DOHH2 (cell line): ENCODE data around the gene PSORS1C2.

Source experiments
- H3F3A ChIP-seq: fragments of 200-600 bp; sonication (generic), shearing (Covaris generic); 2 replicates; pipeline ENCODE4 v1.6.0; 2016; ENCODE audit warnings: antibody characterized with exemption, mild to moderate bottlenecking; ENCODE audit not compliant: control insufficient read depth, insufficient read depth
- H3K27ac ChIP-seq: fragments of 200-600 bp; sonication (generic); 2 replicates; pipeline ENCODE4 v1.5.1; 2014; ENCODE audit warnings: low read depth, mild to moderate bottlenecking, low read length, moderate library complexity
- H3K27me3 ChIP-seq: fragments of 200-600 bp; sonication (generic); 2 replicates; pipeline ENCODE4 v1.6.1; 2014; ENCODE audit warnings: mild to moderate bottlenecking, low read length, mixed read lengths; ENCODE audit not compliant: control insufficient read depth
- H3K36me3 ChIP-seq: fragments of 200-600 bp; sonication (generic); 2 replicates; pipeline ENCODE4 v1.6.1; 2014; ENCODE audit warnings: mild to moderate bottlenecking, low read length, moderate library complexity, mixed read lengths; ENCODE audit not compliant: control insufficient read depth
- H3K4me1 ChIP-seq: fragments of 200-600 bp; sonication (generic); 2 replicates; pipeline ENCODE4 v1.6.1; 2014; ENCODE audit warnings: mild to moderate bottlenecking, low read length, mixed read lengths; ENCODE audit not compliant: control insufficient read depth
- H3K4me2 ChIP-seq: fragments of 200-600 bp; sonication (generic); 2 replicates; pipeline ENCODE4 v1.6.0; 2014; ENCODE audit warnings: mild to moderate bottlenecking, low read length, moderate library complexity
- H3K4me3 ChIP-seq: fragments of 200-600 bp; sonication (generic); 2 replicates; pipeline ENCODE4 v1.5.1; 2014; ENCODE audit warnings: mild to moderate bottlenecking, low read length, mixed read lengths
- H3K79me2 ChIP-seq: fragments of 200-600 bp; sonication (generic); 2 replicates; pipeline ENCODE4 v1.6.1; 2014; ENCODE audit warnings: mild to moderate bottlenecking, low read length, mixed read lengths; ENCODE audit not compliant: control insufficient read depth
- H3K9me2 ChIP-seq: fragments of 200-600 bp; sonication (generic); replicated peaks from 2 replicates; pipeline ENCODE4 v1.6.1; 2014; ENCODE audit warnings: mild to moderate bottlenecking, low read length, mixed read lengths; ENCODE audit not compliant: control insufficient read depth
- H3K9me3 ChIP-seq: fragments of 200-600 bp; sonication (generic); 2 replicates; pipeline ENCODE4 v1.6.1; 2014; ENCODE audit warnings: antibody characterized with exemption, low read length, mixed read lengths; ENCODE audit not compliant: control insufficient read depth, insufficient read depth
- H4K20me1 ChIP-seq: fragments of 200-600 bp; sonication (generic); 2 replicates; pipeline ENCODE4 v1.6.0; 2014; ENCODE audit warnings: low read depth, mild to moderate bottlenecking, antibody characterized with exemption, low read length, moderate library complexity; ENCODE audit not compliant: control insufficient read depth, insufficient read depth
- CTCF ChIP-seq: fragments of 200-600 bp; sonication (generic); IDR thresholded peaks from one replicate; pipeline ENCODE4 v1.5.1; 2014; ENCODE audit warnings: antibody characterized with exemption, mild to moderate bottlenecking, low read depth, low read length; ENCODE audit not compliant: poor library complexity, severe bottlenecking
- EZH2phosphoT487 ChIP-seq: fragments of 200-600 bp; sonication (generic); IDR thresholded peaks from 2 replicates; pipeline ENCODE4 v1.6.1; 2017; ENCODE audit warnings: borderline replicate concordance, mild to moderate bottlenecking, antibody characterized with exemption, low read length, moderate library complexity, mixed read lengths

PSORS1C2 gene

GRCh38 chr6:31163922-31164321, 25.1 kb upstream of the PSORS1C2 start:
- peaks cover 38% of the 10 kb centered on the region for H3K4me1 ChIP-seq
- no peak for TF ChIP-seq CTCF
- no peak for TF ChIP-seq EZH2phosphoT487
- H3K79me2 ChIP-seq, result peaks cover 32% of the 10 kb centered on the region
- H3K36me3 ChIP-seq, result peaks cover 49% of the 10 kb centered on the region
- no peak overlapping the region for H3K4me2 ChIP-seq
- no peaks in the 10 kb centered on the region for H3K9me2 ChIP-seq
- no peak overlapping the region for H3K27ac ChIP-seq
- no peaks in the 10 kb centered on the region for H3K9me3 ChIP-seq
- H4K20me1 ChIP-seq, result 0 out of 2 replicates have a peak, but pooled peaks cover 5% of the 10 kb centered on the region
- no peaks in the 10 kb centered on the region for H3K27me3 ChIP-seq
- H3K4me3 ChIP-seq, result no peak overlapping the region
- 0 out of 2 replicates have a peak, but pooled peaks cover under 1% of the 10 kb centered on the region for H3F3A ChIP-seq

GRCh38 chr6:31162463-31163165, 23.7 kb upstream of the PSORS1C2 start:
- no peak overlapping the region for H3K4me2 ChIP-seq
- no peaks in the 10 kb centered on the region for H3K9me3 ChIP-seq
- 0 out of 2 replicates have a peak, but pooled peaks cover 5% of the 10 kb centered on the region for H4K20me1 ChIP-seq
- H3K9me2 ChIP-seq, result no peaks in the 10 kb centered on the region
- H3K4me1 ChIP-seq, result peaks cover 38% of the 10 kb centered on the region
- no peaks in the 10 kb centered on the region for H3K27me3 ChIP-seq
- no peak overlapping the region for H3K27ac ChIP-seq
- H3K79me2 ChIP-seq, result peaks cover 37% of the 10 kb centered on the region
- TF ChIP-seq CTCF, result no peak
- TF ChIP-seq EZH2phosphoT487, result no peak
- H3K36me3 ChIP-seq, result peaks cover 50% of the 10 kb centered on the region
- 0 out of 2 replicates have a peak, but pooled peaks cover 2% of the 10 kb centered on the region for H3F3A ChIP-seq
- no peak overlapping the region for H3K4me3 ChIP-seq

GRCh38 chr6:31161216-31162126, 22.6 kb upstream of the PSORS1C2 start:
- 0 out of 2 replicates have a peak, but pooled peaks cover 2% of the 10 kb centered on the region for H3F3A ChIP-seq
- no peaks in the 10 kb centered on the region for H3K9me2 ChIP-seq
- TF ChIP-seq EZH2phosphoT487 (no peak), CTCF (no peak)
- H3K9me3 ChIP-seq, result no peaks in the 10 kb centered on the region
- H4K20me1 ChIP-seq, result 0 out of 2 replicates have a peak, but pooled peaks cover 5% of the 10 kb centered on the region
- H3K36me3 ChIP-seq, result peaks cover 54% of the 10 kb centered on the region
- H3K4me1 ChIP-seq, result peaks cover 48% of the 10 kb centered on the region
- no peak overlapping the region for H3K4me3 ChIP-seq
- no peak overlapping the region for H3K27ac ChIP-seq
- no peak overlapping the region for H3K4me2 ChIP-seq
- H3K27me3 ChIP-seq, result no peaks in the 10 kb centered on the region
- H3K79me2 ChIP-seq, result peaks cover 47% of the 10 kb centered on the region
